Stimulated activated CD8-positive, alpha-beta memory T cell treated with anti-CD3 and anti-CD28 coated beads, Interleukin-12 subunit alpha, Interleukin-12 subunit beta, amount 100 ng/mL, for 24 hours (primary cell): ENCODE data around the gene NCS1.

ENCODE experiments used
- DNase-seq: peaks from one replicate; pipeline ENCODE4 v3.0.0-alpha.2; 2020; ENCODE audit errors: extremely low read depth

NCS1 gene

GRCh38 chr9:130176760-130177159 is 4.6 kb downstream of the NCS1 start:
- no peak for DNase-seq

DNA sequence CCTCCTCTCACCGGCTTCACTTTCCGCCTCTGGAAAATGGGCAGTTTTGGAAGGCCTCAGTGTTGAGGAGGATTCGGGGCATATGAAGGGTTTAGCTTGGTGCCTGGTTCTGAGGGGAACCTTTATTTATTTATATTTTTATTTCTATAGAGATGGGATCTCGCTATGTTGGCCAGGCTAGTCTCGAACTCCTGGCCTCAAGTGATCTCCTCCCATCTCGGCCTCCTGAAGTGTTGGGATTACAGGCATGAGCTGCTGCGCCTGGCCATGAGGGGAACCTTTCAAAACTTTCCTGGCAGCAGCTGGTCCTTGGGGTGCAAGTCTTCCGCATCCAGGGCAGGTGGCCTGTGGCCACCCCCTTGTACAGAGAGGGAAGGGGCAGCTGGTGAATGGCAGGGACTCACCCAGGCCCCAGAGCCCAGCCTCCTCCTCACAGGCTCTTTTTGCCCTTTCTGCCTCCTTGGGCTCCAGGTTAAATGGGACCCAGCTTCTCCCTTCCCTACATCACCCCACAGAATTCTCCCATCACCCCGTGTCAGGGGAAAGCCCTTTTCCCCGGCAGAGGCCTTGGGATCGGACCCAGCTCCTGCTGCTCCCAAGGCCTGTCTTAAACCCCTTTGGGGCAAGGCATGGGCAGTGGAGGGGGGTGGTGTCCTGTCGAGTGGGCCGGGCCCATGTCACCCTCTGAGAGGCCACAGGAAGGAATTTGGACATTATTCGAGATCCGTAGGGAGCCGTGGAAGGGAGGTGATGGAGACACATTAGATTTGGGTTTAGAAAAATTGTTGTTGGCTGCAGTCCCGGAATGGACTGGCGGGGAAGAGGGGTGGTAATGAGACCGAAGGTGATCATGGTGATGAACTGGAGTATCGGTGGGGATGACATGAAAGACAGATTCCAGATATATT is 5.9 kb downstream of the NCS1 start:
- DNase-seq = no peak

- DNase-seq = no peak
Observed at GRCh38 chr9:130179331-130179907, 7.2 kb downstream of the NCS1 start.

- DNase-seq = no peak
Observed at GRCh38 chr9:130180516-130180915, 8.3 kb downstream of the NCS1 start.

DNA sequence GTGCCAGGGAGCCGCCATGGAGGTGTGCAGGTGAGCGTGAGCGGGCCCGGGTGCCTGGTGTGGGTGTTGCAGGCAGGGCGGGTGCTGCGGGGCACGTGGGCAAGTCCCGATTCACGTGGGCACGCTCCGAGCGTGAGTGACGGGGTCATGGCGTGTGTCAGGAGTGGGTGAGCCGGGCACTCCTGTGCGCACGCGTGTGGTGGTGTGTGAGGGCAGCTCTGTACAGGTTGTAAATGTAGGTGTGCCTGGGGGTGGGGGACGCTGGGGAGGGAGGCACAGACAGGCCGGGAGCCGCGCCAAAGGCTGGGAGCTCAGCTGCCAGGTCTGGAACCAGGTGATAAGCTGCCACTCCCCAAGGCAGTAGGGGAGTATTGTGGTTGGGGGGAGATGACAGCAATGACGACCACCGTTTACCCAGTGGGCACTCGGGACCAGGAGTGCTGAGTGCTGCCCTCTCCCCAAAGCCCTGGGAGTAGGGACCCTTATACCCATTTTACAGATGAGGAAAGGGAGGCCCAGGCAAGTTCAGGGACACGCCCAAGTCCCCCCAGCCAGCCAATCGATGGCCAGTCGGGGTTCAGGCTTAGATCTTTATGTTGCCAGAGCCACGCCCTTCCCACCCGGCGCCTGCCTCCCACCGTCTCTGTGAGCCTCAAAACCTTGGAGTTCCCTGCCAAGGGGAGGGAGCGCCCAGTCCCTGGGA is 9.6 kb downstream of the NCS1 start:
- DNase-seq = no peak

DNA sequence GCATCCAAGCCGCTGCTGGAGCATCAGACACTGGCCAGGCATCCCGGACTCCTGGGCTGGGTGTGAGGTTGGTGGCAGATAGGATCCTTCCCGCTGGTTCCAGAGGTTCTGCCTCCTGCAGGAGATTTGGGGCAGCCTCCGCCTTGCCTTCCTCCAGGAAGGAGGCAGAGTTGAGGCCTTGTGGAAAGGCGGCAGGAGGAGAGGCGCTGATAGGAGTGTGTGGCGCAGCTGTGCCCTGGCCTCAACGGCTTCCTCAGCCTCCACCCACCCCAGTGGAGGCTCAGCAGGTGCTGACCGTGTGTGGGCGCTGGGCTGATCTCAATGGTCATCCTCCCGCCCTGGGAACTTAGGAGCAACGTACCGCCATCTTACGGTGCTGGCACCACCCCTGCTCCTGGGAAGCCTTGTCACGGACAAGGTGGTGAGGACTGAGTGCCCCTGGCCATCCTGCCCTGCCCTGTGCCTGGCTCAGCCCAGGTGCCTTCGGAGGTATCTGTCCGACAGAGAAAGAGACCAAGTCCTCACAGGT is 10.2 kb downstream of the NCS1 start:
- no peak for DNase-seq

DNA sequence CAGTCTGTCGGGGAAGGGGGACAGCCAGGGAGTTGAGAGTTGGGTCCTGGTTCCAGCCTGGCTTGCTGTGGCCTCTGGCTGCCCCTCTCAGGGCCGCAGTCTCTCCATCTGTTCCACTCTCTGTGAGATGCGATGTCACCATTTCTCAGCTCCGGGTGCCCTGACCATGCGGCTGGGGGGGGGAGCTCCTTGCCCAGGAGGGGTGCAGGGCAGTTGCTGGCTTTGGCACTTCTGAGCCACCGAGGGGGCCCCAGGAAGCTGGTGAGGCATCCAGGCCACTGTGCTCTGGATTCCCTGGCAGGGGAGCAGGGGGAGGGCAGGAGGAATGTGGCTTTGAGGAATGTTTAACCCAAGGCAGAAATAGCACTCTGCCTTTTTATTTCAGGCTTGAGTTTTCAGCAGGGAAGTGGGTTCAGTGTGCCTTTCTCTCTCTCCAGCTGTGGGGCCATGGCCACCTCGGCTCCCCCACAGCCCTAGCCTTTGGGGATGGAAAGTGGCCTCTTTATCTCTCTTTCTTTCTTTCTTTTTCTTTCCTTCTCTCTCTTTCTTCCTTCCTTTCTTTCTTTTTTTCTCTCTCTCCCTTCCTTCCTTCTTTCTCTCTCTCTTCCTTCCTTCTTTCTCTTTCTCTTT is 11.0 kb downstream of the NCS1 start:
- DNase-seq = no peak

GRCh38 chr9:130185017-130185416 is 12.8 kb downstream of the NCS1 start:
- no peak for DNase-seq

GRCh38 chr9:130185490-130186031 is 13.4 kb downstream of the NCS1 start:
- no peak for DNase-seq

DNA sequence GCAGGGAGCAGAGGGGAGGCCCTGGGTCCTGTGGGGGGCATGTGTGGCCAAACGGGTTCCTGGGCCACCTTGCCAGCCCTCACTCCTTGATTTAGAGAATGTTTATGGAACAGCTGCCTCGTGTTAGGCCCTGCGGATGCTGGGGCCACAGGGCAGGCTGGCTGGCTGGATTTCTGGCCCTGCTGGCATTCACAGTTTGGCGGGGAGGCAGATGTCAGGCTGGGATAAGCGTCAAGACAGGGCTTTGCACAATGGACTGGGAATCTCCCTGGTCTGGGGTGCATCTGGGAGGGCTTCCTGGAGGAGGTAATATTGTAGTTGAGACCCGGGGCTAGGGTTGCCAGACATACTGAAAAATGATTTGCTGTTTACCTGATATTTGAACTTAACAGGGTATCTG is 13.8 kb downstream of the NCS1 start:
- no peak for DNase-seq

DNA sequence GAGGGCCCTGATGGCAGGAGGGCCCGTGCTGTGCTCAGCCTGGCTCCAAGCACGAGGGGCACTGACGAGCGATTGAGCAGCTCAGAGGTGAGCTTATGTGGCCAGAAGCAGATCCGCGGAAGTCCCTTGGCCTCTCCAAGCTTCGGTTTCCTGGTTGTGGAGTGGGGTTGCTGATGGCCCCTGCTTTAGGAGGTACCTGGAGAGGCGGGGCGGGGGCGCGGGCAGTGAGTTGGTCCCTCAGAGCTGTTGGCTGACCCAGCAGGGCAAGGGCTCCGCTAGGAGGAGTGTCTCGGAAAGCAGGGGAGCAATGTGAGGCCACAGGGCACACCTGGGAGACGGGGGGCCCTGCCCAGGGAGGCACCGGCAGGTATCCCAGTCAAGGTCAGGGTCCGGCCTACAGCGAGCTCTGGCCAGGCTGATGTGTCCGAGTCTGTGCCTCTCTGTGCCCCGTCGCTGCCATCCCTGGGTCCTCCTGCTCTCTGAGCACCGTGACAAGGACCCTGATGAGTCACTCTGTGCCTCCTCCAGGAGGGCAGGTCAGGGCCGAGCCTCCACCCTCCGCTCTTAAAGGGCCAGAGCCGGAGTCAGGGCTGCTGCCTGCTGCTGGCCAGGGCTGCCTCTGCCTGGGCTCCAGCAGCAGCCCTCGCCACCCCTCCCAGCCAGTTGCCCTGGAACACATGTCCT is 14.8 kb downstream of the NCS1 start:
- DNase-seq = no peak

- no peak for DNase-seq
Observed at GRCh38 chr9:130187523-130187846, 15.3 kb downstream of the NCS1 start.

GRCh38 chr9:130188860-130189481 is 16.8 kb downstream of the NCS1 start:
- DNase-seq = no peak

DNA sequence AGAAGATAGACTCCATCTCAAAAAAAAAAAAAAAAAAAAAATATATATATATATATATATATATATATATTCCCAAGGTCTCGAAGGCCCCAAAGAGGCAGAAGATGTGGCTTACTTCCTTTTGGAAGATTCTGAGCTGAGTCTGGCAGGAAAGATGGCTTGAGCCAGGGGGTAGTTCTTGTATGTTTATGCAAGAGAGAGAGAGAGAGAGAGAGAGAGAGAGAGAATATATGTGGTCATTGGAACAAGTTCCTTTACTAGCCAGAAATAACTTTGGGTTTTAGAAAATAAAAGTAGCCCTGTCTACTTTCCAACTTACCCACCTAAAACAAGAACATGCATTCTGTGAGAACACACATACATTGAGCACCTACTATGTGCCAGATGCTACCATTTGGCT is 17.6 kb downstream of the NCS1 start:
- DNase-seq = no peak

- DNase-seq = no peak
Observed at GRCh38 chr9:130191068-130191748, 19.0 kb downstream of the NCS1 start.

GRCh38 chr9:130191749-130192120 is 19.5 kb downstream of the NCS1 start:
- DNase-seq = no peak

DNA sequence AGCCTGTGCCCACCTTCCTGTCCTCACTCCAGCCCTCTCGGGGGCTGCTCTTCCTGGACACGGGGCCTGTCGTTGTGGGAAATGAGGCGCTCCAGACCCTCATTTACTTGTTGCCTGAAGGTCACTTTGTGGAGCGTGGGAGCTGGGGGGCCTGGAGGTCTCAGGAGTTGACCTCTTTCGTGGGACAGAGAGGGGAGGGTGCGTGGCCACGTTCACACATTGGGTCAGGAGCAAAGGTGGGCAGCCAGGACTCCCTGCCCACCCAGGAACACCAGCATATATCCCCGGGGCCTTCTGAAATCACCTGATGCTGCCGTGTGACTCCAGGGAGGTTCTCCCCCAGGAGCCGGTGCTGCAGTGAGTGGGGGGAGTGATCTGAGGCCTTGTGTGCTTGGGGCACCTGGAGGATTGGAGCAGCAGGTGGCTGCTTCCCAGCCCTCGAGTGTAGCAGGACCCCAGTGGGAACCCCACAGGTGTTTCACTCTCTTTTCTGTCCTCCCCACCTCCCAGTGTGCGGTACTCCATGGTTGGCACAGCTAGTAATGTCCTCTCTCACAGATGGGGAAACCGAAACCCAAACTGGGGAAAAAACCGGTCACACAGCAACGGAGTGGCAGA is 20.3 kb downstream of the NCS1 start:
- DNase-seq = no peak

DNA sequence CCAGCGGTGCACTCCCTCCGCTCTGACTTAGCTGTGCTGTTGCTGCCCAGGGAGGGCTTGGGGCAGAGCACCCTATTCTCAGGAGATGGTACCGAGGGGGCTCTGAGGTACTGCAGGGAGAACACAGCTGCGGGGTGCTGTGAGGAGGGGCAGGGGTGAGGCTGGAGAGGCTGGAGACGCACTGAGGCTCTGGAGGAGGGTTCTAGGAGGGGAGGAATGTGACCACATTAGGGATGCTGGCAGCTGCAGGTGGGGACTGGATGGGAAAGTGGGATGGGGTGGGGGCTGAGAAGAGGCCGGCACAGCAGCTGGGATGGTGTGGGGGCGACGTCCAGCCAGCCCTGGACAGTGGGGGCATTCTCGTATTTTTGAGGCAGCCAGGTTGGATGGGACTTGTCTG is 20.9 kb downstream of the NCS1 start:
- DNase-seq = no peak

- no peak for DNase-seq
Observed at GRCh38 chr9:130193531-130194377, 21.6 kb downstream of the NCS1 start.
